Ishikawa (cell line): Measurements from ENCODE around the gene GM2A.

Experiments
- CEBPB ChIP-seq: IDR thresholded peaks from 2 replicates; pipeline ENCODE4 v1.6.1; 2012
- CREB1 ChIP-seq: IDR thresholded peaks from 2 replicates; pipeline ENCODE4 v1.6.1; 2012; ENCODE audit warnings: low read depth
- EGR1 ChIP-seq: IDR thresholded peaks from 2 replicates; pipeline ENCODE4 v1.6.1; 2012
- EP300 ChIP-seq: IDR thresholded peaks from 2 replicates; pipeline ENCODE4 v1.6.1; 2012; ENCODE audit warnings: borderline replicate concordance
- FOXM1 ChIP-seq: IDR thresholded peaks from 2 replicates; pipeline ENCODE4 v1.6.1; 2012; ENCODE audit warnings: low read depth, borderline replicate concordance
- MAX ChIP-seq: IDR thresholded peaks from 2 replicates; pipeline ENCODE4 v1.6.1; 2012
- NFIC ChIP-seq: IDR thresholded peaks from 2 replicates; pipeline ENCODE4 v1.6.1; 2012
- RAD21 ChIP-seq: IDR thresholded peaks from 2 replicates; pipeline ENCODE4 v1.6.1; 2012; ENCODE audit warnings: low read depth
- REST ChIP-seq: IDR thresholded peaks from 2 replicates; pipeline ENCODE4 v1.6.1; 2012; ENCODE audit warnings: low read depth, mild to moderate bottlenecking
- TAF1 ChIP-seq: IDR thresholded peaks from 2 replicates; pipeline ENCODE4 v1.6.1; 2012; ENCODE audit warnings: low read depth, mild to moderate bottlenecking
- TCF12 ChIP-seq: IDR thresholded peaks from 2 replicates; pipeline ENCODE4 v1.6.1; 2012; ENCODE audit warnings: low read depth
- TEAD4 ChIP-seq: IDR thresholded peaks from 2 replicates; pipeline ENCODE4 v1.6.1; 2012
- USF1 ChIP-seq: IDR thresholded peaks from 2 replicates; pipeline ENCODE4 v1.6.1; 2012
- YY1 ChIP-seq: IDR thresholded peaks from 2 replicates; pipeline ENCODE4 v1.6.1; 2012; ENCODE audit warnings: low read depth
- ZBTB7A ChIP-seq: IDR thresholded peaks from 2 replicates; pipeline ENCODE4 v1.6.1; 2012; ENCODE audit warnings: low read depth

GM2A gene

GRCh38 chr5:151275803-151276202 is 22.8 kb downstream of the GM2A start:
- TF ChIP-seq TEAD4 (no peak), ZBTB7A (no peak), FOXM1 (no peak), TAF1 (no peak), USF1 (no peak), MAX (no peak), CREB1 (no peak), TCF12 (no peak), RAD21 (no peak), CEBPB (no peak), EGR1 (no peak), EP300 (no peak), YY1 (no peak), REST (no peak), NFIC (no peak)

GRCh38 chr5:151278845-151279244 is 25.9 kb downstream of the GM2A start:
- TF ChIP-seq REST (no peak), TEAD4 (no peak), EGR1 (no peak), EP300 (no peak), USF1 (no peak), TCF12 (no peak), RAD21 (no peak), ZBTB7A (no peak), FOXM1 (no peak), CEBPB (no peak), NFIC (no peak), MAX (no peak), YY1 (no peak), TAF1 (no peak), CREB1 (no peak)

GRCh38 chr5:151280443-151280842 is 27.5 kb downstream of the GM2A start:
- TF ChIP-seq TAF1 (no peak), ZBTB7A (no peak), TEAD4 (no peak), CREB1 (no peak), YY1 (no peak), RAD21 (no peak), REST (no peak), EP300 (no peak), MAX (no peak), CEBPB (no peak), FOXM1 (no peak), NFIC (no peak), TCF12 (no peak), EGR1 (no peak), USF1 (no peak)

- TF ChIP-seq RAD21 = no peak
- no peak for TF ChIP-seq TCF12
- no peak for TF ChIP-seq CEBPB
- TF ChIP-seq CREB1 = no peak
- TF ChIP-seq MAX = no peak
- TF ChIP-seq ZBTB7A = no peak
- TF ChIP-seq TAF1 = no peak
- no peak for TF ChIP-seq FOXM1
- no peak for TF ChIP-seq REST
- TF ChIP-seq USF1 = no peak
- TF ChIP-seq EP300 = no peak
- no peak for TF ChIP-seq EGR1
- no peak for TF ChIP-seq YY1
- no peak for TF ChIP-seq TEAD4
- TF ChIP-seq NFIC = no peak
These were observed 28.1 kb downstream of the GM2A start for GRCh38 chr5:151281001-151281639.
